ENCODE data around the gene GNG3. TPM values are rescaled to one million over a fixed set of nuclear protein-coding genes. Genes with fewer than 3 reads are reported as not detected.

GNG3 gene
- total RNA-seq, 4 donors from 2014 or later = 0.88 TPM; not detected in 3

GRCh38 chr11:62747475-62748160 lies 40.1 kb downstream of the GNG3 start:
- no peak for TF ChIP-seq CTCF (IDR thresholded peaks at IDR 0.05; ENCODE audit: low read depth)

GRCh38 chr11:62752177-62752785 lies 44.8 kb downstream of the GNG3 start:
- no peak for TF ChIP-seq CTCF (IDR thresholded peaks at IDR 0.05; ENCODE audit: low read depth)

GRCh38 chr11:62752994-62753735 lies 45.7 kb downstream of the GNG3 start:
- TF ChIP-seq CTCF (IDR thresholded peaks at IDR 0.05; ENCODE audit: low read depth) = no peak

GRCh38 chr11:62753736-62754603 lies 46.5 kb downstream of the GNG3 start, which contains the start of gene ZBTB3:
Gene ZBTB3, minus strand, starts transcription at chr11:62754160. Its CDS starts 496 bp downstream, at chr11:62753664.
- no peak for TF ChIP-seq CTCF (IDR thresholded peaks at IDR 0.05; ENCODE audit: low read depth)

GRCh38 chr11:62755086-62755615 lies 47.7 kb downstream of the GNG3 start:
- TF ChIP-seq CTCF (IDR thresholded peaks at IDR 0.05; ENCODE audit: low read depth) = no peak

- no peak for TF ChIP-seq CTCF (IDR thresholded peaks at IDR 0.05; ENCODE audit: low read depth)
These were observed 50.6 kb downstream of the GNG3 start for GRCh38 chr11:62757846-62758788.

Data from subcutaneous adipose tissue (tissue), 4 donors.